ENCODE measurements around the gene PLA2G4C. TPM values are rescaled to one million over a fixed set of nuclear protein-coding genes. Genes with fewer than 3 reads are reported as not detected.

The PLA2G4C gene
- total RNA-seq = 10 to 100 TPM; 23.2 to 40.0 TPM

- Histone ChIP-seq H3K36me3 (no peaks in the 10 kb centered on the region), H3K4me3 (peak within 1 kb of the TSS; percentile 47 to 60), H3K27ac (peak within 1 kb of the TSS; percentile 99), H3K27me3 (no peaks in the 10 kb centered on the region), H3K4me1 (peaks cover 0 to 27% of the 10 kb centered on the region in 2 donors), H3K9me3 (no peaks in the 10 kb centered on the region)
- no peak for TF ChIP-seq CTCF (IDR thresholded peaks at IDR 0.05)
- peak; percentile 91 for DNase-seq (ENCODE audit: low spot score)
Observed at GRCh38 chr19:48110350-48110966, at the start of gene PLA2G4C. TSS of gene PLA2G4C (minus strand) at chr19:48110817. CDS start at chr19:48106529, 4,288 bp downstream.

GRCh38 chr19:48158210-48158790, 47.7 kb upstream of the PLA2G4C start:
- TF ChIP-seq CTCF (IDR thresholded peaks at IDR 0.05) = peak in 1 of 2 donors; percentile 35
- Histone ChIP-seq H3K4me3 (no peak overlapping the region), H3K27me3 (no peaks in the 10 kb centered on the region), H3K9me3 (no peaks in the 10 kb centered on the region), H3K27ac (no peak overlapping the region), H3K4me1 (no peaks in the 10 kb centered on the region), H3K36me3 (no peaks in the 10 kb centered on the region)
- DNase-seq (ENCODE audit: low spot score) = no peak

- no peaks in the 10 kb centered on the region for H3K9me3 ChIP-seq
Observed at GRCh38 chr19:48154003-48154402, 43.4 kb upstream of the PLA2G4C start.

GRCh38 chr19:48152551-48152950, 41.9 kb upstream of the PLA2G4C start:
- Histone ChIP-seq H3K4me3 (no peak overlapping the region), H3K27me3 (no peaks in the 10 kb centered on the region), H3K4me1 (no peaks in the 10 kb centered on the region), H3K27ac (no peak overlapping the region), H3K9me3 (no peaks in the 10 kb centered on the region), H3K36me3 (no peaks in the 10 kb centered on the region)
- DNase-seq (ENCODE audit: low spot score) = peak; percentile 79
- peak; percentile 85 to 93 for TF ChIP-seq CTCF (IDR thresholded peaks at IDR 0.05)

More at GRCh38 chr19:48154003-48154402, 43.4 kb upstream of the PLA2G4C start:
- Histone ChIP-seq H3K27me3 (no peaks in the 10 kb centered on the region), H3K27ac (no peak overlapping the region), H3K4me3 (no peak overlapping the region), H3K4me1 (no peaks in the 10 kb centered on the region), H3K36me3 (no peaks in the 10 kb centered on the region)
- DNase-seq (ENCODE audit: low spot score) = no peak
- TF ChIP-seq CTCF (IDR thresholded peaks at IDR 0.05) = no peak

GRCh38 chr19:48149430-48149829, 38.8 kb upstream of the PLA2G4C start:
- Histone ChIP-seq H3K27ac (no peak overlapping the region), H3K4me3 (no peak overlapping the region), H3K4me1 (no peaks in the 10 kb centered on the region), H3K27me3 (no peaks in the 10 kb centered on the region), H3K36me3 (no peaks in the 10 kb centered on the region), H3K9me3 (no peaks in the 10 kb centered on the region)
- no peak for DNase-seq (ENCODE audit: low spot score)
- no peak for TF ChIP-seq CTCF (IDR thresholded peaks at IDR 0.05)

All from right atrium auricular region (tissue), 2 donors.